HepG2 (cell line): ENCODE data around the gene FGD5. TPM values are rescaled to one million over a fixed set of nuclear protein-coding genes. Genes with fewer than 3 reads are reported as not detected.

Experiments
- PREB ChIP-seq: sonication (generic); formaldehyde crosslinking; IDR thresholded peaks from 2 replicates; pipeline ENCODE4 v1.4.0; 2020; ENCODE audit warnings: missing genetic modification reagents
- polyA plus RNA-seq, 8 experiments: library from polyadenylated mRNA; depleted of rRNA in 3 of 8; stranded (reverse) in 7 of 8; unstranded in 1 of 8; fragments of >200 nt; fragmentation: Illumina TruSeq in 4 of 8; extraction: Trizol in 4 of 8; gene quantifications; 2 replicates each; pipeline versions ENCODE4 v1.2.1 to v1.2.3, GENCODE V29; 2011 to 2016; ENCODE audit warnings: low read depth in 4 of 8, missing spikeins in 1 of 8, mixed read lengths in 1 of 8; ENCODE audit not compliant: insufficient read depth in 1 of 8
- total RNA-seq, 5 experiments: library from RNA; depleted of rRNA; stranded (reverse); fragments of >200 nt; fragmentation: Illumina TruSeq; extraction: Trizol; gene quantifications; 2 replicates each; pipeline ENCODE4 v1.2.3, GENCODE V29; 2016; ENCODE audit warnings: low read depth in 1 of 5
- TF ChIP-seq, protein P1 (sequence below): sonication (generic); formaldehyde crosslinking; IDR thresholded peaks from one replicate; pipeline ENCODE4 v1.5.1; 2020; ENCODE audit warnings: mild to moderate bottlenecking, missing genetic modification reagents; ENCODE audit errors: not compliant biosample characterization

FGD5 gene
- total and polyA plus RNA-seq, 2 of the 13 experiments (the other 11 are each of a cell fraction or from before 2014, with no cell fraction given): 0.17 TPM; not detected in 1

DNA sequence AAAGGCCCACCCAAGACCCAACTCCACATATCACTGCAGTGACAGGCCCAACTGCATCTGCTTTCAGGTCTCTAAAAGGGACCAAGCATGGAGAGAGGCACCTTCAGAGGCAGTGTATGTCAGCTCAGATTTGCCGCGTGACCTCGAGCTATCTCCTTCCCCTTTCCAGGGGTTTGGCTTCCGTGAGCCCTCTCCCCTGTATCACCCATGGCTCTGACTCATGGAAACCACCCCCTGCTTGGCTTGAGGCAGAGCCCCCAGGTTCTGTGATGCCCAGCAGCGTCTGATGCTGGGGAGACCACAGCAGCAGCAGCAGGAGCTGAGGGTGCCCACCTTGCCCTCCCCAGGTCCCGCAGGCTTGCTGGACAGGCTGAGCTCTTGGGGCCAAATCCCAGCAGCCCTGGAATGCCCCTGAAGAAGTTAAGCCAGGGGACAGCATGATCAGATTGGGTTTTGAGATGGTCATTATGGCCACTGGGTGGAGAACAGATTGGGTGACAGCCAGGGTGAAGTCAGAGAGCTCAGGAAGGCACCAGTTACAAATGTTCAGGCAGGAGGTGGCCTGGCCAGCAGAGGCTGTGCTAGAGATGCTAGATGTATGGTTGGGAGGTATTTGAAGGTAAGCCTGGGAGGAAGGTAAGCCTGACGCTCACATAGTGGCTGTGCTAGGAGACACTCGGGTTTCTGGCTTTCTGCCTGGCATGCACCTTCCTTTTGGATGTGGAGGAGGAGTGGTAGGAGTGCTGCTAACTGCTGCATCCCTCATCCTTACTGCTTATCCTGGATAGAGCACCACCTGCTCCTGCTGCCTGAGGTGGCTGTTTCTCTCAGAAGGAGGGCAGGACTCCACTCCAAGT lies 42.9 kb downstream of the FGD5 start (continued):
- TF ChIP-seq, protein P1, sequence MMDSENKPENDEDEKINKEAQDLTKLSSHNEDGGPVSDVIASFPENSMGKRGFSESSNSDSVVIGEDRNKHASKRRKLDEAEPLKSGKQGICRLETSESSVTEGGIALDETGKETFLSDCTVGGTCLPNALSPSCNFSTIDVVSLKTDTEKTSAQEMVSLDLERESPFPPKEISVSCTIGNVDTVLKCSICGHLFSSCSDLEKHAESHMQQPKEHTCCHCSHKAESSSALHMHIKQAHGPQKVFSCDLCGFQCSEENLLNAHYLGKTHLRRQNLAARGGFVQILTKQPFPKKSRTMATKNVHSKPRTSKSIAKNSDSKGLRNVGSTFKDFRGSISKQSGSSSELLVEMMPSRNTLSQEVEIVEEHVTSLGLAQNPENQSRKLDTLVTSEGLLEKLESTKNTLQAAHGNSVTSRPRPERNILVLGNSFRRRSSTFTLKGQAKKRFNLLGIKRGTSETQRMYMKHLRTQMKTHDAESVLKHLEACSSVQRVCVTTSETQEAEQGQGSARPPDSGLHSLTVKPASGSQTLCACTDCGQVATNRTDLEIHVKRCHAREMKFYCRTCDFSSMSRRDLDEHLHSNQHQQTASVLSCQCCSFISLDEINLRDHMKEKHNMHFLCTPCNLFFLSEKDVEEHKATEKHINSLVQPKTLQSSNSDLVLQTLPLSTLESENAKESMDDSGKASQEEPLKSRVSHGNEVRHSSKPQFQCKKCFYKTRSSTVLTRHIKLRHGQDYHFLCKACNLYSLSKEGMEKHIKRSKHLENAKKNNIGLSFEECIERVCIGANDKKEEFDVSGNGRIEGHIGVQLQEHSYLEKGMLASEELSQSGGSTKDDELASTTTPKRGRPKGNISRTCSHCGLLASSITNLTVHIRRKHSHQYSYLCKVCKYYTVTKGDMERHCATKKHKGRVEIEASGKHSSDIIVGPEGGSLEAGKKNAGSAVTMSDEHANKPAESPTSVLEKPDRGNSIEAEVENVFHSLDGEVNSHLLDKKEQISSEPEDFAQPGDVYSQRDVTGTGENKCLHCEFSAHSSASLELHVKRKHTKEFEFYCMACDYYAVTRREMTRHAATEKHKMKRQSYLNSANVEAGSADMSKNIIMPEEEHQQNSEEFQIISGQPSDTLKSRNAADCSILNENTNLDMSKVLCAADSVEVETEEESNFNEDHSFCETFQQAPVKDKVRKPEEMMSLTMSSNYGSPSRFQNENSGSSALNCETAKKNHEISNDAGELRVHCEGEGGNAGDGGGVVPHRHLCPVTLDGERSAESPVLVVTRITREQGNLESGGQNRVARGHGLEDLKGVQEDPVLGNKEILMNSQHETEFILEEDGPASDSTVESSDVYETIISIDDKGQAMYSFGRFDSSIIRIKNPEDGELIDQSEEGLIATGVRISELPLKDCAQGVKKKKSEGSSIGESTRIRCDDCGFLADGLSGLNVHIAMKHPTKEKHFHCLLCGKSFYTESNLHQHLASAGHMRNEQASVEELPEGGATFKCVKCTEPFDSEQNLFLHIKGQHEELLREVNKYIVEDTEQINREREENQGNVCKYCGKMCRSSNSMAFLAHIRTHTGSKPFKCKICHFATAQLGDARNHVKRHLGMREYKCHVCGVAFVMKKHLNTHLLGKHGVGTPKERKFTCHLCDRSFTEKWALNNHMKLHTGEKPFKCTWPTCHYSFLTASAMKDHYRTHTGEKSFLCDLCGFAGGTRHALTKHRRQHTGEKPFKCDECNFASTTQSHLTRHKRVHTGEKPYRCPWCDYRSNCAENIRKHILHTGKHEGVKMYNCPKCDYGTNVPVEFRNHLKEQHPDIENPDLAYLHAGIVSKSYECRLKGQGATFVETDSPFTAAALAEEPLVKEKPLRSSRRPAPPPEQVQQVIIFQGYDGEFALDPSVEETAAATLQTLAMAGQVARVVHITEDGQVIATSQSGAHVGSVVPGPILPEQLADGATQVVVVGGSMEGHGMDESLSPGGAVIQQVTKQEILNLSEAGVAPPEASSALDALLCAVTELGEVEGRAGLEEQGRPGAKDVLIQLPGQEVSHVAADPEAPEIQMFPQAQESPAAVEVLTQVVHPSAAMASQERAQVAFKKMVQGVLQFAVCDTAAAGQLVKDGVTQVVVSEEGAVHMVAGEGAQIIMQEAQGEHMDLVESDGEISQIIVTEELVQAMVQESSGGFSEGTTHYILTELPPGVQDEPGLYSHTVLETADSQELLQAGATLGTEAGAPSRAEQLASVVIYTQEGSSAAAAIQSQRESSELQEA: no peak
- TF ChIP-seq PREB: no peak
